Right lobe of liver (tissue), 4 donors: ENCODE measurements around the gene TGFBR2.

ENCODE experiments used
- POLR2A ChIP-seq: fragments of 450-650 bp; IDR thresholded peaks from one replicate; pipeline ENCODE4 v1.6.1; 2017; ENCODE audit warnings: antibody characterized with exemption, mild to moderate bottlenecking
- TF ChIP-seq, protein P1 (sequence below), 4 donors: fragments of 200-600 bp in 3 of 4; fragments of 450-650 bp in 1 of 4; IDR thresholded peaks; one replicate each; pipeline versions ENCODE4 v1.5.1 to v1.8.0; 2016 to 2022; ENCODE audit warnings: antibody characterized with exemption in 4 of 4, mild to moderate bottlenecking in 2 of 4
- donor health status: DM: no; HTN: no; CAD: no.
- donor health status: DM: no; HTN: no; CAD: no.
- donor health status: DM: no; HTN: yes; CAD: no.

DNA sequence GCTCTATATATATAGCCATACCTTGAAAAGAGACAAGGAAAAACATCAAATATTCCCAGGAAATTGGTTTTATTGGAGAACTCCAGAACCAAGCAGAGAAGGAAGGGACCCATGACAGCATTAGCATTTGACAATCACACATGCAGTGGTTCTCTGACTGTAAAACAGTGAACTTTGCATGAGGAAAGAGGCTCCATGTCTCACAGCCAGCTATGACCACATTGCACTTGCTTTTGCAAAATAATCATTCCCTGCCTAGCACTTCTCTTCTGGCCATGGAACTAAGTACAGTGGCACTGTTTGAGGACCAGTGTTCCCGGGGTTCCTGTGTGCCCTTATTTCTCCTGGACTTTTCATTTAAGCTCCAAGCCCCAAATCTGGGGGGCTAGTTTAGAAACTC lies 85.5 kb downstream of the TGFBR2 start:
- TF ChIP-seq POLR2A: no peak
- TF ChIP-seq, protein P1, sequence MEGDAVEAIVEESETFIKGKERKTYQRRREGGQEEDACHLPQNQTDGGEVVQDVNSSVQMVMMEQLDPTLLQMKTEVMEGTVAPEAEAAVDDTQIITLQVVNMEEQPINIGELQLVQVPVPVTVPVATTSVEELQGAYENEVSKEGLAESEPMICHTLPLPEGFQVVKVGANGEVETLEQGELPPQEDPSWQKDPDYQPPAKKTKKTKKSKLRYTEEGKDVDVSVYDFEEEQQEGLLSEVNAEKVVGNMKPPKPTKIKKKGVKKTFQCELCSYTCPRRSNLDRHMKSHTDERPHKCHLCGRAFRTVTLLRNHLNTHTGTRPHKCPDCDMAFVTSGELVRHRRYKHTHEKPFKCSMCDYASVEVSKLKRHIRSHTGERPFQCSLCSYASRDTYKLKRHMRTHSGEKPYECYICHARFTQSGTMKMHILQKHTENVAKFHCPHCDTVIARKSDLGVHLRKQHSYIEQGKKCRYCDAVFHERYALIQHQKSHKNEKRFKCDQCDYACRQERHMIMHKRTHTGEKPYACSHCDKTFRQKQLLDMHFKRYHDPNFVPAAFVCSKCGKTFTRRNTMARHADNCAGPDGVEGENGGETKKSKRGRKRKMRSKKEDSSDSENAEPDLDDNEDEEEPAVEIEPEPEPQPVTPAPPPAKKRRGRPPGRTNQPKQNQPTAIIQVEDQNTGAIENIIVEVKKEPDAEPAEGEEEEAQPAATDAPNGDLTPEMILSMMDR (IDR thresholded peaks at IDR 0.05): no peak
